GM18520 (cell line): Measurements from ENCODE around the gene FRS2.

ENCODE experiments used
- ATAC-seq: cut with Tn5 transposase; IDR thresholded peaks from one replicate; pipeline ENCODE4 v1.9.1; 2021; ENCODE audit not compliant: unreplicated experiment

FRS2 gene

GRCh38 chr12:69464428-69464827 lies 5.8 kb upstream of the FRS2 start:
- no peak for ATAC-seq

GRCh38 chr12:69466867-69467266 lies 3.3 kb upstream of the FRS2 start:
- no peak for ATAC-seq

- no peak for ATAC-seq
Measured at GRCh38 chr12:69467366-69467765, 2.8 kb upstream of the FRS2 start.

- ATAC-seq, result no peak
Measured at GRCh38 chr12:69468237-69469026, 1.8 kb upstream of the FRS2 start.

- ATAC-seq, result no peak
Measured at GRCh38 chr12:69469854-69470188, 367 bp upstream of the FRS2 start.

GRCh38 chr12:69471076-69471430 lies 865 bp downstream of the FRS2 start:
- ATAC-seq, result no peak

GRCh38 chr12:69471667-69472385 lies 1.6 kb downstream of the FRS2 start:
- ATAC-seq, result no peak

- ATAC-seq, result no peak
Measured at GRCh38 chr12:69473262-69473661, 3.1 kb downstream of the FRS2 start.

GRCh38 chr12:69474456-69474855 lies 4.3 kb downstream of the FRS2 start:
- no peak for ATAC-seq

- no peak for ATAC-seq
Measured at GRCh38 chr12:69475237-69475975, 5.2 kb downstream of the FRS2 start.

- no peak for ATAC-seq
Measured at GRCh38 chr12:69476276-69477017, 6.3 kb downstream of the FRS2 start.

GRCh38 chr12:69479675-69480074 lies 9.5 kb downstream of the FRS2 start:
- no peak for ATAC-seq

- no peak for ATAC-seq
Measured at GRCh38 chr12:69480698-69481097, 10.5 kb downstream of the FRS2 start.

- no peak for ATAC-seq
Measured at GRCh38 chr12:69481133-69481532, 10.9 kb downstream of the FRS2 start.

- no peak for ATAC-seq
Measured at GRCh38 chr12:69483700-69484099, 13.5 kb downstream of the FRS2 start.

- ATAC-seq, result no peak
Measured at GRCh38 chr12:69484428-69484827, 14.2 kb downstream of the FRS2 start.

GRCh38 chr12:69490920-69491643 lies 20.9 kb downstream of the FRS2 start:
- no peak for ATAC-seq

GRCh38 chr12:69492739-69493138 lies 22.6 kb downstream of the FRS2 start:
- ATAC-seq, result no peak

GRCh38 chr12:69495071-69495470 lies 24.9 kb downstream of the FRS2 start:
- ATAC-seq, result no peak

- ATAC-seq, result peak; percentile 90
Measured at GRCh38 chr12:69497308-69498026, 27.3 kb downstream of the FRS2 start.
